ENCODE data around the gene NOS1AP.

NOS1AP gene

DNA sequence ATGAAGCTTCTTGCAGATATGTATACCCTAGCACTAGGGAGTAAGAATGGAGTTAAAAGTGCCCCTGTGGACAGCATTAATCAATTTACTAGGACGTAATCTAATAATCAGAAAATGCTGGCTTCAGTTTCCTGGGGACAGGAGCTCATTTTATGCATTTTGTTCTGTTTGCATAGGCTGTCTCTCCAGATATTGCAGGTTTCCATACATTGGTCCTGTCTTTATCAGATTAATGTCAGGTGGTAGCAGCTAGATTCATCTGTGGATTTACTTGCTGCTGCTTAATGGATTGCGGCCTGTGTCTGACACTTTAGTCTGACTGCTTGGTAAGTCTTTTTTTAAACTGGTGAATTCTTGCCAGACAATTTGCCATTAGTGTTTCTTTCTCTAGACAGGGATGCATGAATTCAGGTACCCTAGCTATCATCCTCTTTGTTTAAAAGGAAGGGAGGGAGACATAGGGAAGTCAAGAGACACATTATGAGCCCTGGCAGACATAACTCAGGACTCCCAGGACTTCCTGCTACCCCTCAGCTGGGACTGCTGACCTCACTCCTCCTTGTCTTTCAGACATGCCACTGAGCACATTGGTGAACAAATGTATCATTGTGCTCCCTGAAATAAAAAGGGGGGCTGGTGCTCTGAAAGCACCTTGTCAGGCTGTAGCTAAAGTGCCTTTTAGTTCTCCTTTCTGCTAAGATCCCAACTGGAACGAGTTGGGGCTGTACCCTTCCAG is 47.7 kb downstream of the NOS1AP start:
- Histone ChIP-seq H2AFZ (ENCODE audit: low read depth, low read length) (no peak overlapping the region), H4K8ac (ENCODE audit: low read length) (no peak overlapping the region), H3K4ac (ENCODE audit: low read depth in 1 of 2, low read length in 2 of 2) (no peak overlapping the region), H3K36me3 (ENCODE audit: control insufficient read depth in 1 of 2, insufficient read depth in 2 of 2, low read depth in 1 of 2, low read length in 2 of 2) (no peaks in the 10 kb centered on the region), H2AK5ac (ENCODE audit: low read length, severe bottlenecking) (no peak overlapping the region), H2BK12ac (ENCODE audit: low read length in 2 of 2) (peak overlapping the region in 1 of 2 experiments; percentile 33), H4K91ac (ENCODE audit: low read length) (no peak overlapping the region), H3K27ac (ENCODE audit: low read length, poor library complexity, severe bottlenecking) (no peak overlapping the region), H3K23ac (ENCODE audit: low read length in 2 of 2) (no peak overlapping the region), H3K4me3 (ENCODE audit: insufficient read depth in 1 of 2, low read depth in 1 of 2, low read length in 2 of 2) (no peak overlapping the region), H3K18ac (ENCODE audit: low read depth in 1 of 2, low read length in 2 of 2) (no peak overlapping the region), H3K14ac (ENCODE audit: low read length in 2 of 2) (no peak overlapping the region), H3K79me1 (replicated peaks; ENCODE audit: low read length, poor library complexity, severe bottlenecking) (no peaks in the 10 kb centered on the region), H3K9ac (ENCODE audit: low read length) (no peak overlapping the region), H3K27me3 (ENCODE audit: control insufficient read depth in 1 of 2, insufficient read depth in 1 of 2, low read length in 2 of 2) (peaks cover 12 to 35% of the 10 kb centered on the region in 2 experiments), H3K9me3 (ENCODE audit: control insufficient read depth, low read length) (no peaks in the 10 kb centered on the region), H3K4me2 (ENCODE audit: low read length, poor library complexity, severe bottlenecking) (no peak overlapping the region), H3K4me1 (ENCODE audit: control insufficient read depth, insufficient read depth, low read depth, low read length) (no peaks in the 10 kb centered on the region), H2BK120ac (ENCODE audit: low read depth, low read length) (no peak overlapping the region), H2BK15ac (ENCODE audit: low read depth, poor library complexity, severe bottlenecking) (no peak overlapping the region), H2BK5ac (ENCODE audit: low read depth, low read length, poor library complexity, severe bottlenecking) (no peak overlapping the region)
- 95% methylated on average over 3 of the region's 3 CpGs for WGBS
- no peak for DNase-seq

- Histone ChIP-seq H3K27ac (ENCODE audit: low read length, poor library complexity, severe bottlenecking) (no peak overlapping the region), H2AFZ (ENCODE audit: low read depth, low read length) (no peak overlapping the region), H3K18ac (ENCODE audit: low read depth in 1 of 2, low read length in 2 of 2) (no peak overlapping the region), H3K27me3 (ENCODE audit: control insufficient read depth in 1 of 2, insufficient read depth in 1 of 2, low read length in 2 of 2) (peaks cover 12 to 35% of the 10 kb centered on the region in 2 experiments), H3K36me3 (ENCODE audit: control insufficient read depth in 1 of 2, insufficient read depth in 2 of 2, low read depth in 1 of 2, low read length in 2 of 2) (no peaks in the 10 kb centered on the region), H3K79me1 (replicated peaks; ENCODE audit: low read length, poor library complexity, severe bottlenecking) (no peaks in the 10 kb centered on the region), H2AK5ac (ENCODE audit: low read length, severe bottlenecking) (no peak overlapping the region), H3K23ac (ENCODE audit: low read length in 2 of 2) (no peak overlapping the region), H3K4me2 (ENCODE audit: low read length, poor library complexity, severe bottlenecking) (no peak overlapping the region), H2BK5ac (ENCODE audit: low read depth, low read length, poor library complexity, severe bottlenecking) (no peak overlapping the region), H3K4ac (ENCODE audit: low read depth in 1 of 2, low read length in 2 of 2) (no peak overlapping the region), H4K91ac (ENCODE audit: low read length) (no peak overlapping the region), H3K14ac (ENCODE audit: low read length in 2 of 2) (no peak overlapping the region), H3K4me3 (ENCODE audit: insufficient read depth in 1 of 2, low read depth in 1 of 2, low read length in 2 of 2) (no peak overlapping the region), H4K8ac (ENCODE audit: low read length) (no peak overlapping the region), H2BK15ac (ENCODE audit: low read depth, poor library complexity, severe bottlenecking) (no peak overlapping the region), H2BK12ac (ENCODE audit: low read length in 2 of 2) (no peak overlapping the region), H3K9me3 (ENCODE audit: control insufficient read depth, low read length) (no peaks in the 10 kb centered on the region), H2BK120ac (ENCODE audit: low read depth, low read length) (no peak overlapping the region), H3K9ac (ENCODE audit: low read length) (no peak overlapping the region), H3K4me1 (ENCODE audit: control insufficient read depth, insufficient read depth, low read depth, low read length) (no peaks in the 10 kb centered on the region)
- WGBS: 93% methylated on average over 9 of the region's 9 CpGs
- no peak for DNase-seq
Observed at GRCh38 chr1:162118063-162118462, 48.6 kb downstream of the NOS1AP start.

- H4K91ac ChIP-seq (ENCODE audit: low read length): no peak overlapping the region
- no peak overlapping the region for H3K4me3 ChIP-seq (ENCODE audit: insufficient read depth in 1 of 2, low read depth in 1 of 2, low read length in 2 of 2)
- H3K9me3 ChIP-seq (ENCODE audit: control insufficient read depth, low read length): no peaks in the 10 kb centered on the region
- H3K14ac ChIP-seq (ENCODE audit: low read length in 2 of 2): no peak overlapping the region
- no peaks in the 10 kb centered on the region for H3K27me3 ChIP-seq (ENCODE audit: control insufficient read depth in 1 of 2, insufficient read depth in 1 of 2, low read length in 2 of 2)
- no peak overlapping the region for H4K8ac ChIP-seq (ENCODE audit: low read length)
- no peak overlapping the region for H3K27ac ChIP-seq (ENCODE audit: low read length, poor library complexity, severe bottlenecking)
- H2BK120ac ChIP-seq (ENCODE audit: low read depth, low read length): no peak overlapping the region
- no peaks in the 10 kb centered on the region for H3K79me1 ChIP-seq (replicated peaks; ENCODE audit: low read length, poor library complexity, severe bottlenecking)
- no peak overlapping the region for H3K18ac ChIP-seq (ENCODE audit: low read depth in 1 of 2, low read length in 2 of 2)
- no peak overlapping the region for H3K4ac ChIP-seq (ENCODE audit: low read depth in 1 of 2, low read length in 2 of 2)
- H3K23ac ChIP-seq (ENCODE audit: low read length in 2 of 2): no peak overlapping the region
- no peak overlapping the region for H3K9ac ChIP-seq (ENCODE audit: low read length)
- no peak for DNase-seq
- no peaks in the 10 kb centered on the region for H3K36me3 ChIP-seq (ENCODE audit: control insufficient read depth in 1 of 2, insufficient read depth in 2 of 2, low read depth in 1 of 2, low read length in 2 of 2)
- H2BK5ac ChIP-seq (ENCODE audit: low read depth, low read length, poor library complexity, severe bottlenecking): no peak overlapping the region
- H3K4me1 ChIP-seq (ENCODE audit: control insufficient read depth, insufficient read depth, low read depth, low read length): no peaks in the 10 kb centered on the region
- WGBS: 76% methylated on average over 4 of the region's 6 CpGs
- H2BK12ac ChIP-seq (ENCODE audit: low read length in 2 of 2): no peak overlapping the region
- H2BK15ac ChIP-seq (ENCODE audit: low read depth, poor library complexity, severe bottlenecking): no peak overlapping the region
- H3K4me2 ChIP-seq (ENCODE audit: low read length, poor library complexity, severe bottlenecking): no peak overlapping the region
- no peak overlapping the region for H2AFZ ChIP-seq (ENCODE audit: low read depth, low read length)
- no peak overlapping the region for H2AK5ac ChIP-seq (ENCODE audit: low read length, severe bottlenecking)
Observed at GRCh38 chr1:162128693-162129356, 59.3 kb downstream of the NOS1AP start.

- 100% methylated on average over 2 of the region's 2 CpGs for WGBS
- H2AK5ac ChIP-seq (ENCODE audit: low read length, severe bottlenecking): no peak overlapping the region
Observed at GRCh38 chr1:162130308-162130707, 60.8 kb downstream of the NOS1AP start.

More at GRCh38 chr1:162130308-162130707, 60.8 kb downstream of the NOS1AP start:
- Histone ChIP-seq H3K36me3 (ENCODE audit: control insufficient read depth in 1 of 2, insufficient read depth in 2 of 2, low read depth in 1 of 2, low read length in 2 of 2) (no peaks in the 10 kb centered on the region), H4K8ac (ENCODE audit: low read length) (no peak overlapping the region), H2BK12ac (ENCODE audit: low read length in 2 of 2) (no peak overlapping the region), H2BK15ac (ENCODE audit: low read depth, poor library complexity, severe bottlenecking) (no peak overlapping the region), H2BK120ac (ENCODE audit: low read depth, low read length) (no peak overlapping the region), H3K18ac (ENCODE audit: low read depth in 1 of 2, low read length in 2 of 2) (no peak overlapping the region), H3K9me3 (ENCODE audit: control insufficient read depth, low read length) (no peaks in the 10 kb centered on the region), H3K4ac (ENCODE audit: low read depth in 1 of 2, low read length in 2 of 2) (no peak overlapping the region), H3K79me1 (replicated peaks; ENCODE audit: low read length, poor library complexity, severe bottlenecking) (no peaks in the 10 kb centered on the region), H3K4me1 (ENCODE audit: control insufficient read depth, insufficient read depth, low read depth, low read length) (no peaks in the 10 kb centered on the region), H3K14ac (ENCODE audit: low read length in 2 of 2) (no peak overlapping the region), H3K9ac (ENCODE audit: low read length) (no peak overlapping the region), H3K23ac (ENCODE audit: low read length in 2 of 2) (no peak overlapping the region), H2AFZ (ENCODE audit: low read depth, low read length) (no peak overlapping the region), H3K27me3 (ENCODE audit: control insufficient read depth in 1 of 2, insufficient read depth in 1 of 2, low read length in 2 of 2) (no peaks in the 10 kb centered on the region), H2BK5ac (ENCODE audit: low read depth, low read length, poor library complexity, severe bottlenecking) (no peak overlapping the region), H3K27ac (ENCODE audit: low read length, poor library complexity, severe bottlenecking) (no peak overlapping the region), H3K4me2 (ENCODE audit: low read length, poor library complexity, severe bottlenecking) (no peak overlapping the region), H4K91ac (ENCODE audit: low read length) (no peak overlapping the region), H3K4me3 (ENCODE audit: insufficient read depth in 1 of 2, low read depth in 1 of 2, low read length in 2 of 2) (no peak overlapping the region)
- DNase-seq: no peak
